ENCODE data around the gene ZNF792.

The ZNF792 gene

DNA sequence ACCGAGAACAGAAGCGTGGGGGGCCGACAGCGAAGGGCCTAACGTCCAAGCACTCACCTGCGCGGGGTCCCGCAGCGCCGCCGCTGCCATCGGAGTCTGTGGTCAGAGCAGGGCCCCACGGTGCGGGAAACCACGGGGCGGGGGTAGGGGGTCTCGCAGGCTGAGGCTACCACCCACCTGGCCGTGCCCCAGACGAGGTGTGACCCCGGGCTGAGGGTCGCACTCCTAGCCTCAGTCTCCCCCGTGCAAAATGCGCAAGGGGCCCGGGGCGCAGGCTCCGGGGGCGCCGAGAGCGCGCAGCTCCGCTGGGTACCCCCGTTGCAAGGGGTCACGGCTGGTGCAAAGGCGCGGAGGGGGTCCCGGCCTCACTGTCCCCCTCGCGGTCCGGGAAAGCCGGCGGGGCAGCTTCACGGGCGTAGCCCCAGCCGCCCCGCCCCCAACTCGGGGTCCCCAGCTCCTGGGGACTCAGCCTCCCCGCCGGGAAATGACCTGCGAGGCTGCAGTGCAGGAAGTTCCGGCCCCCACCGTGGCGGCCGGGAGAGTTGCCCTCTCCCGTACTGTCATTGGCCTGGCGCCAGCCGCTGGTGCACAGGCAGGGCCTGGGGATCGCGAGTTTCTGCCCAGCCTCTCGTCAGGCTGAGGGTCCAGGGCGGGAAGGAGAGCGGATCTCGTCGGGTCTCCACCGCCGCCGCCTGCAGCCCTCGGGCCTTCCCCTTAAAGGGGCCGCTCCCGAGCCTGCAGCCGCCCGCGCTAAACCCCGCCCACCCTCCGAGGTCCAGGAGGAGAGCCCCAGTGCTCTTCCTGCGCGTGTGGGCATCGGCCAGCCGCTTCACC, at the start of gene ZNF792:
Gene ZNF792 (minus strand): TSS at position 657 of the 834 bp plus-strand sequence. CDS start 567 bp downstream, at position 90.
- ChIA-PET CTCF (interaction anchor here (1.9 kb wide), 1 partner anchor 9 kb away, joined by 6 read pairs; no protein-coding TSS in a partner anchor), POLR2A (ENCODE audit: low non-redundant PET) (no interaction called here)
- H3K27ac ChIP-seq = peak within 1 kb of the TSS; percentile 57
- DNase-seq (ENCODE audit: low spot score) = peak; percentile 45
- TF ChIP-seq, protein P1, sequence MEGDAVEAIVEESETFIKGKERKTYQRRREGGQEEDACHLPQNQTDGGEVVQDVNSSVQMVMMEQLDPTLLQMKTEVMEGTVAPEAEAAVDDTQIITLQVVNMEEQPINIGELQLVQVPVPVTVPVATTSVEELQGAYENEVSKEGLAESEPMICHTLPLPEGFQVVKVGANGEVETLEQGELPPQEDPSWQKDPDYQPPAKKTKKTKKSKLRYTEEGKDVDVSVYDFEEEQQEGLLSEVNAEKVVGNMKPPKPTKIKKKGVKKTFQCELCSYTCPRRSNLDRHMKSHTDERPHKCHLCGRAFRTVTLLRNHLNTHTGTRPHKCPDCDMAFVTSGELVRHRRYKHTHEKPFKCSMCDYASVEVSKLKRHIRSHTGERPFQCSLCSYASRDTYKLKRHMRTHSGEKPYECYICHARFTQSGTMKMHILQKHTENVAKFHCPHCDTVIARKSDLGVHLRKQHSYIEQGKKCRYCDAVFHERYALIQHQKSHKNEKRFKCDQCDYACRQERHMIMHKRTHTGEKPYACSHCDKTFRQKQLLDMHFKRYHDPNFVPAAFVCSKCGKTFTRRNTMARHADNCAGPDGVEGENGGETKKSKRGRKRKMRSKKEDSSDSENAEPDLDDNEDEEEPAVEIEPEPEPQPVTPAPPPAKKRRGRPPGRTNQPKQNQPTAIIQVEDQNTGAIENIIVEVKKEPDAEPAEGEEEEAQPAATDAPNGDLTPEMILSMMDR (conservative IDR thresholded peaks at IDR 0.05; ENCODE audit: low read depth) = no peak

DNA sequence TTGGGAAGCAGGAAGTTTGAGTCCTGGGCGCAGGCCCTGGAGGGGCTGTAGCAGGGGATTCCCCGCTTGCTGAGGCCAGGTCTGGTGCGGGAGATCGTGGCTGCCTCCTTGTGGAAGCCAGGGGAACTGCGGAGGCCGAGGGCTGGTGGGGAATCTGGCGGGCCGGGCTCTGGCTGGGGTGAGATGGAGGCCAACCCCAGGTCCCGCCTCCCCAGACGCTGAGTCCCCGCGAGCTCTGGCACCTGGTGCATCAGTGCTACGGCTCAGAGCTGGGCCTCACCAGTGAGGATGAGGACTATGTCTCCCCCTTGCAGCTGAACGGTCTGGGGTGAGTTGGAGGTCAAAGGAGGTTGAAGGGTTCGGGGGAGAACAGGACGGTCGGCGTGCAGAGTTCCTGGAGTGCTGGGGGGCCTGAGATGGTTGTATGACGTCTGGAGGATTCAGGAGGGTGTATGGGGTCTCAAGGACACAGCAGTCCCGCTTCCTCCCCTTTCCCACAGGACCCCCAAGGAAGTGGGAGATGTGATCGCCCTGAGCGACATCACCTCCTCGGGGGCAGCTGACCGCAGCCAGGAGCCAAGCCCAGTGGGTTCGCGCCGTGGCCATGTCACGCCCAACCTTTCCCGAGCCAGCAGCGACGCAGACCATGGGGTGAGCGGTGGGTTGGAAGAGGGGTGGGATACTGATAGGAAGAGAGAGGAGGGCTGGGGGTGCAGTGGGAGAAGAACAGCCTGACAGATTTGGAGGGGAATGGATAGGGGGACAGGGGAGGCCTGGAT, 49.2 kb upstream of the ZNF792 start:
- ChIA-PET POLR2A (ENCODE audit: low non-redundant PET) (no interaction called here), CTCF (no interaction called here)
- peak overlapping the region; percentile 18 for H3K27ac ChIP-seq
- DNase-seq (ENCODE audit: low spot score) = no peak
- TF ChIP-seq, protein P1 (conservative IDR thresholded peaks at IDR 0.05; ENCODE audit: low read depth) = peak; percentile 66; the same call in 1 of the 2 replicates

DNA sequence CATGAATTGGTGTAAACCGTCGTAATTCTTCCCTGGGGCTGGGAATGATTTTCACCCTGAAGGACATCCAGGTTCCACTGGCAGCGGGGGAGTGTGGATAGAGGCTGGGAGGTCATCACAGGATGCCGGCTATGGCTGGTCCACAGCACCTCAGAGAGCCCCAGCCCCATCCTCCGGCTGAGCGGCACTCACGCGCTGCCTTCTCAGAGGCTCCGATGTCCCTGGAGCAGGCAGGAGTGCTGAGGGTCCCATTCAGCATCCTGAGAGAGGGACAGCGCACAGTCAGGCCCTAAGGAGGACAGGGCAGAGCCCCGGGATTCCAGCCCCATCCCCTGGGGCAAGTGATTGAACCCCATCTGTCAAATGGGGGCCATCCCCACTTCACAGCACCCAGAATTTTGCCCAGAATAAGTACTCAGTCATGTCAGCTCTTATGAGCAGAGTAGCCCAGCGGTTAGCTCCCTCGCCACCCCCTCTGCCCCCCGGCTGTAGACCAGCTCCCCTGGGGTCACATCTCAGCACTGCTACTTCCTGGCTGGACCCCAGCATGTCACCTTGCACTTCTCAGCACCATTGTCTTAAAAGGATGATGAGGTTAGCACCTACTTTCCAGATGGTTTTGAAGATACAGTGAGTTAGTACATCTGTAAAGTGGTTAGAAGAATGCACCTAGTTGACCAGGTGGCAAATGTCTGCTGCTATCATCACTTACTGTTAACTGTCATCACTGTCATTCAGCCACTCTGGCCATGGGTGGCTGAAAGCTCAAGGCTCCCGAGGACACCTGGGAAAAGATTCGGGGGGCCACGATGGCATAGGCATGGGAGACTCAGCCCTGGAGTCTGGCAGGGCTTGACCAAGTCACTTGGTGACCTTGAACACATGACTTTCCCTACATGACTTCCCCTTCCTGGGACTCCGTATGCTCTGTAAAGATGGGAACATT, 48.0 kb upstream of the ZNF792 start:
- no peak for DNase-seq (ENCODE audit: low spot score)
- TF ChIP-seq, protein P1 (conservative IDR thresholded peaks at IDR 0.05; ENCODE audit: low read depth) = no peak
- POLR2A ChIA-PET (ENCODE audit: low non-redundant PET) = no interaction called here
- CTCF ChIA-PET = interaction anchor here (0.6 to 1.3 kb wide), 2 partner anchors 40 to 104 kb away, joined by 3 to 4 read pairs; no protein-coding TSS in a partner anchor
- peak overlapping the region; percentile 8 for H3K27ac ChIP-seq

DNA sequence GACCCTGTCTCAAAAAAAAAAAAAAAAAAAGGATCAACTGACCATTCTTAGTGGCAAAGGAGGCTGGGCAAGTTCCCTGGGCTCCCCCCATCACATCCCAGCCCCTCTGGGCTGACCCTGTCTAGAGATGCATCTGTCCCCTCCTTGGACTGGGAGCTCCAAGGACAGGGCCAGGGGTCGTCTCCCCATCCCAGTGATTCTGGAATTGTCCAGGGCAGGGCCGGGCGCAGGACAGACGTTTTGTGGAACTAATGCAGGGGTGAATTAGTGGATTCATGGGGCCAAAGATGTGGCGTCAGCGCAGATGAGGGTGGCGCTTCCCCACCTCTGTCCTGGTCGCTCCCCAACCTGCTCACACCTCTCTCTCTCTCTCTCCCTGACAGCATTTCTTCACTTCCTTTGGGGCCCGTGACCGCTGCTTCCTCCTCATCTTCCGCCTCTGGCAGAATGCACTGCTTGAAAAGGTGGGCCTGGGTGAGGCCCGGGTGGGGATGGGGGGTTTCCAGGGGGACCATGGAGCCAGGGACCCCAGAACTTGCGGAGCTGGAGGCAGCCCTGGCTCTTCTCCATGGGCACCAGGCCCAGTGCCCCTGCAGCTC, 47.2 kb upstream of the ZNF792 start:
- TF ChIP-seq, protein P1 (conservative IDR thresholded peaks at IDR 0.05; ENCODE audit: low read depth) = no peak
- DNase-seq (ENCODE audit: low spot score) = no peak
- POLR2A ChIA-PET (ENCODE audit: low non-redundant PET) = no interaction called here
- CTCF ChIA-PET = no interaction called here
- peak overlapping the region; percentile 8; the same call in 1 of the 2 replicates for H3K27ac ChIP-seq

DNA sequence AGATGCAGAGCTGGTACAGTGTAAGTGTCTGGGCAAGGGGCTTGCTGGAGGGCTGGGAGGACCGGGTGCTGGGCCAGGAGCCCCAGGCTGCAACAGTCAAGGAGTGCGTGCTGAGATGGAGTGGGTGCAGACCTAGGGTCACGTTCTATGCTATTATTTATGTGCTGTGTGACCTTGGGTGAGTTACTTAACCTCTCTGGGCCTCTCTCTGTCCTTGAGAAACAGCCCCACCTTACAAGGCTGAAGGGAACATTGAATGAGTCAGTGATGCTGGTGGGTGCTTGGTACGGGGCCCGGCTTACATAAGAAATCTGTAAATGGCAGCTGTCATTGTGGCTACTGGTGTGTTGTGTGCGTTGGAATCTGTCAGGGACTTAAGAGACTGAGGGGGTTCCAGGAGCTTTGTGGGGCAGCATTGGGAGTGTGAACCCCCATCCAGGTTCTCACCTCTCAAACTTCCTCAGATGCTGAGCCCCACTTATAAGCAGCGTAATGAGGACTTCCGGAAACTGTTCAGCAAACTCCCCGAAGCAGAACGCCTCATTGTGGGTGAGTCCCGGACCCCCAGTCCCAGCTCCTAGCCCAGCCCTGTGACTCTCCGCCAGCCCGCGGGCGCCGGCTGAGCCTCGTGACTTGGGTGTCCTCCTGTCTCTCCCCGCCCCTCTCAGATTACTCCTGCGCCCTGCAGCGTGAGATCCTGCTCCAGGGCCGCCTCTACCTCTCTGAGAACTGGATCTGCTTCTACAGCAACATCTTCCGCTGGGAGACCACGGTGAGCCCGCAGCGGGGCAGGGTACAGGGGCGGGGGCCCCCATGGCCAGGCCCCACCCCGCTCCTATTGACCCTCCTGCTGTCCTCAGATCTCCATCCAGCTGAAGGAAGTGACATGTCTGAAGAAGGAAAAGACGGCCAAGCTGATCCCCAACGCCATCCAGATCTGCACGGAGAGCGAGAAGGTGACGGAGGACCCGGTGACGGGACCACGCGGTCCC, 45.7 kb upstream of the ZNF792 start:
- POLR2A ChIA-PET (ENCODE audit: low non-redundant PET) = no interaction called here
- CTCF ChIA-PET = no interaction called here
- no peak for DNase-seq (ENCODE audit: low spot score)
- peak overlapping the region; percentile 17 for H3K27ac ChIP-seq
- TF ChIP-seq, protein P1 (conservative IDR thresholded peaks at IDR 0.05; ENCODE audit: low read depth) = no peak
